ENCODE data around the gene XBP1. TPM values are rescaled to one million over a fixed set of nuclear protein-coding genes. Genes with fewer than 3 reads are reported as not detected.
A peak's percentile ranks its signal among the peaks of the same experiment; 100 is the strongest.
"Not testable (repeated sequence)": the region's sequence is repeated elsewhere in the genome, so short reads cannot be mapped to it uniquely, and the experiment has no call there.

XBP1 gene
- 96.8 and 174 TPM in 2 replicates for total RNA-seq
- polyA plus RNA-seq = 115 and 179 TPM in 2 replicates

DNA sequence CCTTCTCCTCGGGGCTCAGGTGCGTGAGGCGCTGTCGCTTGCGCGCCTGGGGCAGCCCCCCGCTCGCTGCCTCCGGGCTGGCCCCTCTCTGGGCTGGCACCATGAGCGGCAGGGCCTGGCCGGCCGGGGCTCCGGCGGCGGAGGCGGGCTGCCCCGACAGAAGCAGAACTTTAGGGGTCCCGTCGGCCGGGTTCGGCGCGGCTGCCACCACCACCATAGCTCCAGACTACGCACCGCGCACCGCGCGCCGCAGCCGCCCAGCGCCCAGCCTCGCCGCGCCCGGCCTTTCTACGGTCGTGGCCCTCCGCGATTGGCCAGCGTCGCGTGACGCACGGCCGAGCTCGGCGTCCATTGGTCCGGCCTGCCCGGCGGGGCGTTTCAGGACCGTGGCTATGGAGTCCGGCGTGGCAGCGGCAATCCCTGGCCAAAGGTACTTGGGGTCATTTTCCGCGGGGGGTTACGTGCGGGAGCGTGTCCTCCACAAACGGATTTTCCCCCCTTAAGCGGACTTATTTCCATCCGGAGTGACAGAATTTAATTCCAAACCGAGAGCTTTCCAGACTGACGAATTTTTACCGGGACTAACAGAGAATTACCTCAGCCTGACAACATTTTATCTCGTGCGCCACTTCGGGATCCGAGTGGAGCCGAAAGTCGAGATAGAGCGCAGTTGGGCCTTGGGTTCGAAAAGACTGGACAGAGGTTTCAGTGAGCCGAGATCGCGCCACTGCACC is at the start of gene XBP1:
XBP1 (minus strand) TSS at position 262 of the 734 bp plus-strand sequence.
- DNase-seq (ENCODE audit: low read depth in 1 of 2, low spot score in 1 of 2) = peak; percentile 97
- Histone ChIP-seq H3K9me3 (ENCODE audit: low read depth) (no peaks in the 10 kb centered on the region), H3K36me3 (peaks cover 25% of the 10 kb centered on the region), H3K27ac (peak within 1 kb of the TSS; percentile 99), H3K4me3 (peak within 1 kb of the TSS; percentile 81), H3K27me3 (no peaks in the 10 kb centered on the region), H3K4me1 (ENCODE audit: low read depth) (no peaks in the 10 kb centered on the region)
- no peak for TF ChIP-seq CTCF (IDR thresholded peaks at IDR 0.05; ENCODE audit: low read depth, low read length)

- Histone ChIP-seq H3K27ac (no peak overlapping the region), H3K9me3 (ENCODE audit: low read depth) (no peaks in the 10 kb centered on the region), H3K4me1 (ENCODE audit: low read depth) (no peaks in the 10 kb centered on the region), H3K36me3 (no peaks in the 10 kb centered on the region), H3K4me3 (no peak overlapping the region), H3K27me3 (no peaks in the 10 kb centered on the region)
- DNase-seq (ENCODE audit: low read depth in 1 of 2, low spot score in 1 of 2) = no peak
- TF ChIP-seq CTCF (IDR thresholded peaks at IDR 0.05; ENCODE audit: low read depth, low read length) = no peak
These were observed 46.6 kb upstream of the XBP1 start for GRCh38 chr22:28846994-28847393.

DNA sequence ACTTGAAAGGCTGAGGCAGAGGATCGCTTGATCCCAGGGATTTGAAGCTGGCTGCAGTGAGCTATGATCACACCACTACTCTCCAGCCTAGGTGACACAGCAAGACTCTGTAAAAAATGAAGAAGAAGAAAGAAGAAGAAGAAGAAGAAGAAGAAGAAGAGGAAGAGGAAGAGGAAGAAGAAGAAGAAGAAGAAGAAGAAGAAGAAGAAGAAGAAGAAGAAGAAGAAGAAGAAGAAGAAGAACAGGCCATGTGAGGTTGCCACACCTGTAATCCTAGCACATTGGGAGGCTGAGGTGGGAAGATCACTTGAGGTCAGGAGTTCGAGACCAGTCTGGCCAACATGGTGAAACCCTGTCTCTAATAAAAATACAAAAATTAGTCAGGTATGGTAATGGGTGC is 43.9 kb upstream of the XBP1 start:
- H3K27ac ChIP-seq; H3K27me3 ChIP-seq; H3K4me3 ChIP-seq; H3K36me3 ChIP-seq; DNase-seq (ENCODE audit: low read depth in 1 of 2, low spot score in 1 of 2); H3K9me3 ChIP-seq (ENCODE audit: low read depth); H3K4me1 ChIP-seq (ENCODE audit: low read depth): not testable (repeated sequence)

DNA sequence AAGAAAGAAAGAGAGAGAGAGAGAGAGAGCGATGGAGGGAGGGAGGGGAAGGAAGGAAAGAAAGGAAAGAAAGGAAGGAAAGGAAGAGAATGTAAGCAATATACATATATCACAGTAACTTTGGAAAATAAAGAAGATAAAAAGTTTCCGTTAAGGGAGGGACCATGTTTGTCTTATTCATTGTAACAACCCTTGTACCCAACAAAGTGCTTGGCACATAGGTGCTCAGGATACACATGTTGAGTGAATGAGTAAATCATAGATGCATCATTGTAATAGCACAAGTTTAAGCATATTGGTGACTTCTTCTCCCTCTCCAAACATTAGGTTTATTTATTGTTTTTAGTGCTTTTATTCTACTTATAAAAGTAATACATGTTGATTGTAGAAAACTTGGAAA is 43.3 kb upstream of the XBP1 start:
- no peak for TF ChIP-seq CTCF (IDR thresholded peaks at IDR 0.05; ENCODE audit: low read depth, low read length)
- no peaks in the 10 kb centered on the region for H3K9me3 ChIP-seq (ENCODE audit: low read depth)
- H3K4me3 ChIP-seq = no peak overlapping the region
- no peaks in the 10 kb centered on the region for H3K4me1 ChIP-seq (ENCODE audit: low read depth)
- no peaks in the 10 kb centered on the region for H3K36me3 ChIP-seq
- DNase-seq (ENCODE audit: low read depth in 1 of 2, low spot score in 1 of 2) = no peak
- H3K27me3 ChIP-seq = no peaks in the 10 kb centered on the region
- H3K27ac ChIP-seq = no peak overlapping the region

- TF ChIP-seq CTCF (IDR thresholded peaks at IDR 0.05; ENCODE audit: low read depth, low read length) = no peak
- Histone ChIP-seq H3K4me1 (ENCODE audit: low read depth) (no peaks in the 10 kb centered on the region), H3K4me3 (no peak overlapping the region), H3K36me3 (no peaks in the 10 kb centered on the region), H3K27me3 (no peaks in the 10 kb centered on the region), H3K9me3 (ENCODE audit: low read depth) (no peaks in the 10 kb centered on the region), H3K27ac (no peak overlapping the region)
- DNase-seq (ENCODE audit: low read depth in 1 of 2, low spot score in 1 of 2) = no peak
These were observed 40.7 kb upstream of the XBP1 start for GRCh38 chr22:28841111-28841510.

- no peak for DNase-seq (ENCODE audit: low read depth in 1 of 2, low spot score in 1 of 2)
- no peaks in the 10 kb centered on the region for H3K36me3 ChIP-seq
- no peak overlapping the region for H3K27ac ChIP-seq
- H3K4me1 ChIP-seq (ENCODE audit: low read depth) = no peaks in the 10 kb centered on the region
- no peak overlapping the region for H3K4me3 ChIP-seq
- H3K27me3 ChIP-seq = no peaks in the 10 kb centered on the region
- no peaks in the 10 kb centered on the region for H3K9me3 ChIP-seq (ENCODE audit: low read depth)
- no peak for TF ChIP-seq CTCF (IDR thresholded peaks at IDR 0.05; ENCODE audit: low read depth, low read length)
These were observed 38.6 kb upstream of the XBP1 start for GRCh38 chr22:28838971-28839370.

Data from cardiac muscle cell (in vitro differentiated cells and primary cell).